Measurements from ENCODE around the gene HOPX.
"Not testable (repeated sequence)": the region's sequence is repeated elsewhere in the genome, so short reads cannot be mapped to it uniquely, and the experiment has no call there.

HOPX gene

DNA sequence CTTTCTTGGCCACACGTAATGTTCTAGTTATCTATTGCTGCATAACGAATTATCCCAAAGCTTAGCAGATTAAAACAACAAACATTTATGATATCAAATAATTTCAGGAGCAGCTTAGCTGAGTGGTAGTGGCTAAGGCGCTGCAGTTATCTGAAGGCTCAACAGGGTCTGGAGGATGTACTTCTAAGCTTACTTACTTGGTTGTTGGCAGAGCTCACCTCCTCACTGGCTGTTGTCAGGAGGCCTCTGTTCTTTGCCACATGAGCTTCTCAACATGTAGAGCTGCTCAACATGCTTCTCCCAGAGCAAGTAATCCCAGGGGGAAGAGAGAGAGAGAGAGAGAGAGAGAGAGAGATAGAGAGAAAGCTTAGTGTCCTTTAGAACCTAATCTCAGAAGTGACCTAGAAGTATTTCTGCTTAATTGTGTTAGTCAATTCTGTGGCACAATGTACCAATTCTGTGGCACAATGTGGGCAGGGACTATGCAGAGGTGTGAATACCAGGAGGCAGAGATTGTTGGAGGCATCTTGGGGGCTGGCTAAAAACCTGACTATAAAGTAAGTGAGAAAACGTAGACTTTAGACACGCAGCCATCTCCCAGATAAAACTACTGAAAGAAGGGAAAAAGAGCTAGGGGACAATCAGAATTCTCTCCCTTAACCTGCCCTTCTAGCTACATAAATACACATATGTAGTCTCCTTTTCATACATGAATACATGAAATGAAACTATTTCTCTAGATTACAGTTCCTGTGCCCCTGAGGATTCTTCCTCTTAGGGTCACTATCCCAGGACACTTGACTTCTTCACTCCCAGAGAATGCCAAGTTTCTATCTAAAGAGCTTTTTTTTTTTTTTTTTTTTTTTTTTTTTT, 40.2 kb downstream of the HOPX start:
- H3K27me3 ChIP-seq (ENCODE audit: low read depth, low read length) = no peaks in the 10 kb centered on the region
- H3K36me3 ChIP-seq (ENCODE audit: control insufficient read depth in 1 of 2, insufficient read depth in 2 of 2, low read length in 2 of 2) = no peaks in the 10 kb centered on the region
- H3K27ac ChIP-seq (ENCODE audit: low read length) = peak overlapping the region; percentile 26
- no peaks in the 10 kb centered on the region for H3K4me1 ChIP-seq (ENCODE audit: control insufficient read depth in 1 of 2, insufficient read depth in 2 of 2, low read length in 2 of 2)
- no peaks in the 10 kb centered on the region for H3K9me3 ChIP-seq (ENCODE audit: control insufficient read depth in 1 of 2, low read length in 2 of 2)
- no peak overlapping the region for H3K4me3 ChIP-seq (ENCODE audit: low read depth in 1 of 2, low read length in 2 of 2)

DNA sequence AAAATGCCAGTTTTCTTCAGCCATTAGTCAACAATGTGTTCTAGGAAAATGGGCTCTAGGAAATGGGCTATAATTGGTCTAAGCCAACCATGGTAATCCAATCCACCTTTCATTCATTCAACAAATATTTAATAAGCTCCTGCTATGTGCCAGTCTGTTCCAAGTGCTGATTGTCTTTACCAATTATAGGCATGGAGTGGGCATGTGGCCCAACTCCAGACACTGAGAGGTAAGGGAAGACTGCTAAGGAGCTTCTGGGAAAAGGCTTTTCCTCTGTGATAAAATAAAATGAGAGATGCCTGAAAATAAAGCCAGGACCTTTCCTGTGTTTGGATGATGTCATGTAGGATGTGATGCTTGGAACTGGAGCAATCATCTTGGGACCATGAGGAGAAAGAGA, 43.3 kb downstream of the HOPX start:
- Histone ChIP-seq H3K4me1 (ENCODE audit: control insufficient read depth in 1 of 2, insufficient read depth in 2 of 2, low read length in 2 of 2) (no peaks in the 10 kb centered on the region), H3K9me3 (ENCODE audit: control insufficient read depth in 1 of 2, low read length in 2 of 2) (no peaks in the 10 kb centered on the region), H3K4me3 (ENCODE audit: low read depth in 1 of 2, low read length in 2 of 2) (no peak overlapping the region), H3K36me3 (ENCODE audit: control insufficient read depth in 1 of 2, insufficient read depth in 2 of 2, low read length in 2 of 2) (no peaks in the 10 kb centered on the region), H3K27me3 (ENCODE audit: low read depth, low read length) (no peaks in the 10 kb centered on the region), H3K27ac (ENCODE audit: low read length) (no peak overlapping the region)

DNA sequence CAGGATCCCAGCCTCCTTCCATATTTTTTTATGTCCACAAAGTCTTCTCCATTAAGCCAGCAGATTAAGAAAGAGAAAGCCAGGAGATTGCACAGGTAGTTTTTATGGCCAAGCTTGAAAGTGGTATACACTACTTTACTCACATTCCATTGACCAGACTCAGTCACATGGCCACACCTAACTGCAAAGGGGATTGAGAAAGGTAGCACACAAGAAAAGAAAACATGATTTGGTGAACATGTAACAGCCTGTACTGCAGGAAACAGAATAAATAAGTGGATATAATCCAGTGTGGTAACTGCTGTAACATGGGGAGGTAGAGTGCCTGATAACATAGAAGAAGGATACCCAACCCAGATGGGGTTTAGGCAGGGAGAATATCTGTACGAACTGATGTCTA, 43.9 kb downstream of the HOPX start:
- H3K4me3 ChIP-seq (ENCODE audit: low read depth in 1 of 2, low read length in 2 of 2) = no peak overlapping the region
- no peaks in the 10 kb centered on the region for H3K9me3 ChIP-seq (ENCODE audit: control insufficient read depth in 1 of 2, low read length in 2 of 2)
- no peaks in the 10 kb centered on the region for H3K36me3 ChIP-seq (ENCODE audit: control insufficient read depth in 1 of 2, insufficient read depth in 2 of 2, low read length in 2 of 2)
- no peaks in the 10 kb centered on the region for H3K27me3 ChIP-seq (ENCODE audit: low read depth, low read length)
- H3K4me1 ChIP-seq (ENCODE audit: control insufficient read depth in 1 of 2, insufficient read depth in 2 of 2, low read length in 2 of 2) = no peaks in the 10 kb centered on the region
- no peak overlapping the region for H3K27ac ChIP-seq (ENCODE audit: low read length)

DNA sequence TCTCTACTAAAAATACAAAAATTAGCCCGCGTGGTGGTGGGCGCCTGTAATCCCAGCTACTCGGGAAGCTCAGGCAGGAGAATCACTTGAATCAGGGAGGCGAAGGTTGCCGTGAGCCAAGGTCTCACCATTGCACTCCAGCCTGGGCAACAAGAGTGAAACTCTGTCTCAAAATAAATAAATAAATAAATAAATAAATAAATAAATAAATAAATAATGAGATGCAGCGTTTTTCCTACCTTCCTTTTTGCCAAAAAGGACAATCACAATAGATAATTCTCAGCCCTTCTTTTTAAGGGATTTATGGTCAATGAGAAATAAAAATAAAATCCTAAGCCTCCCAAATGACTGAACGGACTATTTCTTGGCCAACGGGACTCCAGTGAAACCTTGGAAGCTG, 46.1 kb downstream of the HOPX start:
- H3K36me3 ChIP-seq (ENCODE audit: control insufficient read depth in 1 of 2, insufficient read depth in 2 of 2, low read length in 2 of 2); H3K9me3 ChIP-seq (ENCODE audit: control insufficient read depth in 1 of 2, low read length in 2 of 2); H3K27me3 ChIP-seq (ENCODE audit: low read depth, low read length): not testable (repeated sequence)

DNA sequence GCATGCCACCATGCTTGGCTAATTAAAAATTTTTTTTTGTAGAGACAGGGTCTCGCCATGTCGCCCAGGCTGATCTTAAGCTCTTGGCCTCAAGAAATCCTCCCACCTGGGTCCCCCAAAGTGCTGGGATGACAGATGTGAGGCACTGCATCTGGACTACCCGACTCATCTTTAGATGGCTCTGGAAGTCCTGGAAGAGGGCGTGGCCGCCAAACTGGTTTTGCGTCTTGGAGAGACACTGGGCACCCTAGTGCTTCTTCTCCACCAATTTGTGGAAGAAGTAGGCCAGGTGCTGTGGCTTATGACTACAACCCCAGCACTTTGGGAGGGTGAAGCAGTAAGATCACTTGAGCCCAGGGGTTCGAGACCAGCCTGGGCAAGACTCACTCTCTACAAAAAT, 47.6 kb downstream of the HOPX start:
- H3K36me3 ChIP-seq (ENCODE audit: control insufficient read depth in 1 of 2, insufficient read depth in 2 of 2, low read length in 2 of 2) = no peaks in the 10 kb centered on the region
- H3K27ac ChIP-seq (ENCODE audit: low read length) = no peak overlapping the region
- H3K9me3 ChIP-seq (ENCODE audit: control insufficient read depth in 1 of 2, low read length in 2 of 2) = no peaks in the 10 kb centered on the region
- H3K4me3 ChIP-seq (ENCODE audit: low read depth in 1 of 2, low read length in 2 of 2) = no peak overlapping the region
- H3K4me1 ChIP-seq (ENCODE audit: control insufficient read depth in 1 of 2, insufficient read depth in 2 of 2, low read length in 2 of 2) = no peaks in the 10 kb centered on the region
- H3K27me3 ChIP-seq (ENCODE audit: low read depth, low read length) = no peaks in the 10 kb centered on the region

More for the DNA sequence above, 46.1 kb downstream of the HOPX start:
- H3K4me1 ChIP-seq (ENCODE audit: control insufficient read depth in 1 of 2, insufficient read depth in 2 of 2, low read length in 2 of 2); H3K27ac ChIP-seq (ENCODE audit: low read length); H3K4me3 ChIP-seq (ENCODE audit: low read depth in 1 of 2, low read length in 2 of 2): not testable (repeated sequence)

DNA sequence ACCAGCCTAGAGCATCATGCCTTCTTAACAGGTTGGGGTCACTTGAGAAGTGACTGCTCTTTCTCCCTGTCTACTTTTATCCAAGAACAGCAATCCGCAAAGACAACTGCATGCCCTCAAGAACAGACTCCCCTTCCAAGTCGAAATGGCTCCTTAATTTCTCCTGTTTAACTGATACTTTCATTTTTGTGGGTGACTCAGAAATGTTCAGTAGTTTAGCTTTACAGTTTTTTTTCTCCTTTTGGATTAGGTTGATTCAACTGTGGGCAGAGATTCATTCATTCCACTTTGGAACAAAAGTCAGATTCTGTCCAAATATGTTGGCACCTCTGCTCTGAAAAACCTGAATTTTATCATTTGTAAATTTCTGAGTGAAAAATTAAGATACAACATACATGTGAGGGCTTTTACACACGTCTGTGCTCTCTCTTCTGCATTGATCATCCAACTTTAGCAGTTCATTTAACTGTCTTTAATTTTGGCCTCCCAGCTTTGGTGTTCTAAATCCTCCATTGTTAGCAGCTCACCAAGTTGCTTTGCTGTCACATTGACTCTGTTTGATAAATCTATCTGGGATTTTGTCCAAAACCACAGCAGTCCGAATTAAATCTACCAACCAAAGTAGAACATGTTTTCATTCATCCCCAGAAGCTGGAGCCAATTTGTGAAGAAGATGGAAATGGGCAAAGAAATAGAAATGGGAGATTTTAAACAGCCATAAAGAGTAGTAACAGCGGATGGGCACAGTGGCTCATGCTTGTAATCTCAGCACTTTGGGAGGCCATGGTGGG, 50.0 kb downstream of the HOPX start:
- peaks cover 0 to 2% of the 10 kb centered on the region in 2 donors for H3K9me3 ChIP-seq (ENCODE audit: control insufficient read depth in 1 of 2, low read length in 2 of 2)
- H3K27me3 ChIP-seq (ENCODE audit: low read depth, low read length) = no peaks in the 10 kb centered on the region
- H3K27ac ChIP-seq (ENCODE audit: low read length) = no peak overlapping the region
- no peak overlapping the region for H3K4me3 ChIP-seq (ENCODE audit: low read depth in 1 of 2, low read length in 2 of 2)
- H3K36me3 ChIP-seq (ENCODE audit: control insufficient read depth in 1 of 2, insufficient read depth in 2 of 2, low read length in 2 of 2) = no peaks in the 10 kb centered on the region
- H3K4me1 ChIP-seq (ENCODE audit: control insufficient read depth in 1 of 2, insufficient read depth in 2 of 2, low read length in 2 of 2) = no peaks in the 10 kb centered on the region

DNA sequence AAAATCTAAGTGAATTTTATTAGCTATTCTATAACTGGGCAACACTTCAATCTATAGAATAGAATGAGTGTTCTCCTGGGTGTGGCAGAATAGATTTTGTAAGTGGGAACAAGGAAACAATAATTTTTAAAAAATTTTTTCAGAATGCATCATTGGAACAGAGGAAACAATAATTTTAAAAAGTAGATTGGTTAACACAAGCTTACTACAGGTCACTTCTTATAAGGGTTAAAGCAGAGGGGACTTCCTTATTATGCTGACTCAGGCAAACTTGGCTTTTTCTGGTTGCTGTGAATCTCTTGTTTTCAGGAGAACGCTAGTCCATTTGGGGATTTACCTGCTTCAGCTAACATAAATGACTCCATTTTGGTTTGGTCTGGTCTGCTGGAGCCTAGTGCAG, 52.5 kb downstream of the HOPX start:
- no peaks in the 10 kb centered on the region for H3K27me3 ChIP-seq (ENCODE audit: low read depth, low read length)
- peaks cover 0 to 2% of the 10 kb centered on the region in 2 donors for H3K9me3 ChIP-seq (ENCODE audit: control insufficient read depth in 1 of 2, low read length in 2 of 2)
- H3K27ac ChIP-seq (ENCODE audit: low read length) = no peak overlapping the region
- no peak overlapping the region for H3K4me3 ChIP-seq (ENCODE audit: low read depth in 1 of 2, low read length in 2 of 2)
- H3K36me3 ChIP-seq (ENCODE audit: control insufficient read depth in 1 of 2, insufficient read depth in 2 of 2, low read length in 2 of 2) = no peaks in the 10 kb centered on the region
- no peaks in the 10 kb centered on the region for H3K4me1 ChIP-seq (ENCODE audit: control insufficient read depth in 1 of 2, insufficient read depth in 2 of 2, low read length in 2 of 2)

DNA sequence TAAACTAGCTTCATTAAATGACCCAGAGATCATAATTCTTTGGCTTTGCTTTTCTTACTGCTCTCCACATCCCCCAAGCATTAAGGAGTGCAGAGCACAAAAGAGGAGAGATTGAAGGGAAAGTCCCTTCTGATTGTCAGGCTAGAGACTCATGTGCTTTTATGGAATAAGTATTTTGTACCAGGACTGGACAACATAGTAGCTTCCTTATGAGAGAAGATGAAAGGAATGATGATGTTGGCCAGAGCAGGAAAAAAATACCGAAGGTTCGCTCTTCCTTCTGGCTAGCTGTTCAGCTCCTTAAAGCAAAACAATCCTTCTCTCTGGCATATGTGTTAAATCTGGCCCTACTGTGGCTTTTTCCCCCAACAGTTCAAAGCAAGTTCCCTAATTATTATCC, 53.1 kb downstream of the HOPX start:
- Histone ChIP-seq H3K4me3 (ENCODE audit: low read depth in 1 of 2, low read length in 2 of 2) (no peak overlapping the region), H3K9me3 (ENCODE audit: control insufficient read depth in 1 of 2, low read length in 2 of 2) (peaks cover 0 to 2% of the 10 kb centered on the region in 2 donors), H3K4me1 (ENCODE audit: control insufficient read depth in 1 of 2, insufficient read depth in 2 of 2, low read length in 2 of 2) (no peaks in the 10 kb centered on the region), H3K27me3 (ENCODE audit: low read depth, low read length) (no peaks in the 10 kb centered on the region), H3K27ac (ENCODE audit: low read length) (peak overlapping the region; percentile 61), H3K36me3 (ENCODE audit: control insufficient read depth in 1 of 2, insufficient read depth in 2 of 2, low read length in 2 of 2) (no peaks in the 10 kb centered on the region)

DNA sequence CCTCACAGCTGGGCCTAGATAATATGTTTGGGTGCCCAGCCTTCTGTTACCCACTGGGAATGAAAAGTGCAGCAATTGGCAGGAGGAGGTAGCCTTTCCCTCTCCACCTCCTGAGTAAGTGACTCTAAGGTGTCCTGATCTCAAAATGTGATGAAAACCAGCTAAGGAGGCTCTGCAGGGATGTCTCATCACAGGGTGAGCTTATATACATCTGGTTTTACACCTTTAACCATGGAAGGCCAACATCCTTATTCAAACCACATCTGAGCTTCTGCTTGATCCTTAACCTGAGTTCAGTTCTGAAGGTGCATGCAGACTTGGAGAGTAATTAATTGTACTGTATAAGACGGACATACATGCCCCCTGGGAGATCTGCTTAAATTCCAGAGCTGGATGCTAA, 53.7 kb downstream of the HOPX start:
- Histone ChIP-seq H3K9me3 (ENCODE audit: control insufficient read depth in 1 of 2, low read length in 2 of 2) (peaks cover 0 to 2% of the 10 kb centered on the region in 2 donors), H3K36me3 (ENCODE audit: control insufficient read depth in 1 of 2, insufficient read depth in 2 of 2, low read length in 2 of 2) (no peaks in the 10 kb centered on the region), H3K4me1 (ENCODE audit: control insufficient read depth in 1 of 2, insufficient read depth in 2 of 2, low read length in 2 of 2) (peaks cover 0 to 3% of the 10 kb centered on the region in 2 donors), H3K27me3 (ENCODE audit: low read depth, low read length) (no peaks in the 10 kb centered on the region), H3K4me3 (ENCODE audit: low read depth in 1 of 2, low read length in 2 of 2) (no peak overlapping the region), H3K27ac (ENCODE audit: low read length) (peak overlapping the region; percentile 61)

DNA sequence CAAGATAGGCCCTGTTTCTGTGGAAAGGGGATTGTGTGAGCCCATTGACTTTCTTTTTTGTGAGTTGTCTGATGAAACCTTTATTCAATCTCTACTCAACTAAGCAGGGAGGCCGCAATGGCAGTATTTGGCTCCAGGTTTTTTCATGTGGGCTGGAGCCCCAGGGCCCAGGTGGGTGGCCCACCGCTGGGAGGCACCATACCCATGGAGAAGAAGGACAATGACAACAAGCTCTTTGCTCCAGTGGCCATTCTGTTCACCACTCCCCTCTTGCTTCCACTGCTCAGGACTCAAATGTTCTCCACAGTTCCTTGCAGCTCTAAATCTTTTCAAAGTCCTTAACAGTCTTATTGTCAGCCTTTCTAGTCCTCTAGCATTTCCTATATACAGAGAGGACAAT, 54.1 kb downstream of the HOPX start:
- no peaks in the 10 kb centered on the region for H3K27me3 ChIP-seq (ENCODE audit: low read depth, low read length)
- peaks cover 0 to 2% of the 10 kb centered on the region in 2 donors for H3K9me3 ChIP-seq (ENCODE audit: control insufficient read depth in 1 of 2, low read length in 2 of 2)
- H3K4me3 ChIP-seq (ENCODE audit: low read depth in 1 of 2, low read length in 2 of 2) = no peak overlapping the region
- peaks cover 0 to 5% of the 10 kb centered on the region in 2 donors for H3K4me1 ChIP-seq (ENCODE audit: control insufficient read depth in 1 of 2, insufficient read depth in 2 of 2, low read length in 2 of 2)
- peak overlapping the region; percentile 61 for H3K27ac ChIP-seq (ENCODE audit: low read length)
- no peaks in the 10 kb centered on the region for H3K36me3 ChIP-seq (ENCODE audit: control insufficient read depth in 1 of 2, insufficient read depth in 2 of 2, low read length in 2 of 2)

DNA sequence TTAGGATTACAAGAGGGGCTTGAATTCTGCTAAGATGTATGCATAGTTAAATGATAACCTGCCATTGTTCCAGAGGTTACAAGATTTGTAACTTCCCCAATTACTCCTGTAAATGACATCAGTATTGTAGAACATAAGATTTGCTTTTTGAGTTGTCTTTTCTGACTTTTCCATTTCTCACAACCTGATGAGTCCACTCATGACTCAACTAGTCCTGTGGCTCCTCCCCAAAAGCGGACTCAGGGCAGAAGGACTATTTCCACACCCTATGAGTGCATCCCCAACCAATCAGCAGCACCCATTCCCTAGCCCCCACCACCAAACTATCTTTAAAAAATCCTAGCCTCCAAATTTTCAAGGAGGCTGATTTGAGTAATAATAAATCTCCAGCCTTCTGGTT, 54.7 kb downstream of the HOPX start:
- H3K27me3 ChIP-seq (ENCODE audit: low read depth, low read length) = no peaks in the 10 kb centered on the region

More for the DNA sequence above, 54.7 kb downstream of the HOPX start:
- peaks cover 0 to 2% of the 10 kb centered on the region in 2 donors for H3K9me3 ChIP-seq (ENCODE audit: control insufficient read depth in 1 of 2, low read length in 2 of 2)
- H3K36me3 ChIP-seq (ENCODE audit: control insufficient read depth in 1 of 2, insufficient read depth in 2 of 2, low read length in 2 of 2) = no peaks in the 10 kb centered on the region
- peak overlapping the region; percentile 16 for H3K27ac ChIP-seq (ENCODE audit: low read length)
- H3K4me1 ChIP-seq (ENCODE audit: control insufficient read depth in 1 of 2, insufficient read depth in 2 of 2, low read length in 2 of 2) = peaks cover 0 to 5% of the 10 kb centered on the region in 2 donors
- H3K4me3 ChIP-seq (ENCODE audit: low read depth in 1 of 2, low read length in 2 of 2) = no peak overlapping the region
